ENCODE measurements around the gene C21orf58.

Gene C21orf58

DNA sequence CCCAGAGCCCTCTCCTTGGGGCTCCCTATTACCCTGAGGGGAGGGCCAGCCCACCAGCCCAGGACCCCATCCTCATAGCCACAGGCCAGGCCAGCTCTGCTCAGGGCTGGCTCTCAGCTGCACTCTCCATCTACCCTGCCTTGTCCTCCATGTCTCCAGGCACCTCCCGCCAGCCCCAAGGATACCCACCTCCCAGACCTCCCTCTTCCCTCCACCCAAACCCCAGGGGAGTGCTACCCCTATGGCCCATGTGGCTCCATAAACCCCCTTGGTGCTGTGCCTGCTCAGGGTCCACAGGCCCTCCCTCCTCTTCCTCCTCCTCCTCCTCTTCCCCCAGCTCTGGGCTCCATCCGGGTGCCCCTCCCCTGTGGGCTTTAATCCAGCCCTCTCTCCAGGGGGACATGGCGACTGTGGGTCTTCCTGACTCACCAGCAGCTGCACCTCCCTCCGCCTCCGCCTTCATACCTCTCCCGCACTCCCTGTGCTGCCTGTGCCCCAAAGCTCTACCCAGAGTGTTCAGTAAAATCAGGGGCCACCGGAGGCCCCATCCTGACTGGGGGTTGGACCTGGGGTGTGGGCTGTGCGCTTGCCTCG is 28.4 kb downstream of the C21orf58 start:
- ATAC-seq (peak; percentile 14), DNase-seq (peak; percentile 26)

DNA sequence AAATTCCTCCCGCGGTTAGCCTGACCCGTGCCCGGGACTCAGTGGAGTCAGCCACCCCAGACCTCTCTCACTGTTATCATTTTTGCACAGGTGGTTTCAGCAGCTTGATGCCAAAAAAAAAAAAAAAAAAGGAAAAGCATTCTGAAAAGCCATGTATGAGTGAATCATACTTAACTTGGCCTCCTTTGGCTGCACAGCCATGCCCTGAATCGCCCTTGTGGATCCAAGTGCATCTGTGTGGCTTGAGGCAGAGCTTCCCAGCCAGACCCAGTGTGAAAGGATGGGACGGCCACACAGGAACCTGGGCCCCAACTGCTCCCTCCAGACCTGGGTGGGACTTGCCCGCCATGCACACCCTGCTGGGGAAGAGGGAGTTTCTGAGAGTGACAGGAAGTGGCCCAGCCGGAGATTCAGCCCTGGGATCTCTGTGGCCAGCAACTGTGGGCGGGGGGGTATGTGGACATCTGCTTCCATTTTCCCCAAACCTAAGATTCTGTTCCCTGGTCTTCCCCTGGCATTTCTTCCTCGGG is 29.0 kb downstream of the C21orf58 start:
- ATAC-seq: no peak
- DNase-seq: peak; percentile 15

DNA sequence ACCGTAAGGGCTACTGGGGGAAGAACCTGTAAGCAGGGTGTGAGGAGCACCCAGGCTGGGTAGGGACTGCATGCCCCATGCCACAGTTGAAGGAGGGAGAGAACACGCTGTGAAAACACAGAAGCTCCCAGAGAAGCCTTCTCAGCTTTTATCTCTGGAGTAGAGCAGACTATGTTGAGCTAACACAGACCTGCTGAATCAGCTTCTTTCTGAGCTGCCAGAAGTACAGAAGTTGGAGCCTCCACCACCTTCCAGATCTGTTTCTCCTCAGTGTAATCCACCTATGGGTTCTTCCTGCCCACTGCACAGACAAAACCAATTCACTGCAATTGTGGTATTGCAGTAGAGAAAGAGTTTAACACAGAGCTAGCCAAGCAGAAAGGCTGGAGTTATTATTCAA is 32.1 kb downstream of the C21orf58 start:
- DNase-seq: no peak
- ATAC-seq: no peak

DNA sequence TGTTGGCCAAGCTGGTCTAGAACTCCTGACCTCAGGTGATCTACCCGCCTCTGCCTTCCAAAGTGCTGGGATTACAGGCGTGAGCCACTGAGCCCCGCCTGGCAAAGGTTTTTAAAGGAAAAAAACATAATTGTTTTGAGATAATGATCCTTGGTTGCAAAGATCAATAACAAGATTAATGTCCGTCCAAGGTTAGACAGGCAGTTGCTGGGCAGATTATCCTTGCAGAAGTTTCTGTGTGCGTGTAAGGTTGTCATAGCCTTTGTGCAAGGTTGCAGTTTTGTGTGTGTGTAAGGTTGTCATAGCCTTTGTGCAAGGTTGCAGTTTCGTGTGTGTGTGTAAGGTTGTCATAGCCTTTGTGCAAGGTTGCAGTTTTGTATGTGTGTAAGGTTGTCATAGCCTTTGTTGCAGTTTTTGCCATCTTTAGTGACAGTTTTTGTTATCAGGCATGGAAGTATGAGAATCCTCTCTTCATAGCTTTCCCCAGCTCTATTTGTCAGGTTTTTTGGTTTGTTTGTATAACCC is 34.0 kb downstream of the C21orf58 start:
- ATAC-seq (no peak), DNase-seq (no peak)

DNA sequence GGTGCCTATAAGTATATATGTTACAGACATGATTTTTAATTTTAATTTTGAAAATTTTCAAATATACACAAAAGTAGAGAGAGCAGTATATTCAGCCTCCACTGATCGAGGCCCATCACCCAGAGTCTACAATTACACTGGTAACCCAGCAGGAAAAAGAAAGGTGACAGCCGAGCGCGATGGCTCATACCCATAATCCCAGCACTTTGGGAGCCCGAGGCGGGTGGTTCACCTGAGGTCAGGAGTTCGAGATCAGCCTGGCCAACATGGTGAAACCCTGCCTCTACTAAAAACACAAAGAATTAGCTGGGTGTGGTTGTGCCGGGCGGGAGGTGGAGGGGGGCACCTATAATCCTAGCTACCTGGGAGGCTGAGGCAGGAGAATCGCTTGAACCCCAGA is 36.1 kb downstream of the C21orf58 start:
- DNase-seq: no peak
- no peak for ATAC-seq

DNA sequence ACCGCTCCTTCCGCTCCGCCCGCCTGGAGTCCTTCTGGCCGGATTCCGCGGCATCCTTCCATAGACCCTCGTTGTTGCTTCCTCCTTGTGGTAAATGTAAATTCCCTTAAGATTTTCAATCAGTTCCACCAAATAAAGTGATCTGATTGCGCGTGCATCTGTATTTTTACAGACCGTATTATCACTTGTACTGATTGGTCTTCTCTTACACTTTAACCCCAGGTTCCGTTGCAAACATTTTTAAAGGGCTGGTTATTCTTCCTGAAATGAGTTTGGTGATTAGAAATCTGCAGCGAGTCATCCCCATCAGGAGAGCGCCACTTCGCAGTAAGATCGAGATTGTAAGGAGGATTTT is 37.0 kb downstream of the C21orf58 start:
- no peak for DNase-seq

DNA sequence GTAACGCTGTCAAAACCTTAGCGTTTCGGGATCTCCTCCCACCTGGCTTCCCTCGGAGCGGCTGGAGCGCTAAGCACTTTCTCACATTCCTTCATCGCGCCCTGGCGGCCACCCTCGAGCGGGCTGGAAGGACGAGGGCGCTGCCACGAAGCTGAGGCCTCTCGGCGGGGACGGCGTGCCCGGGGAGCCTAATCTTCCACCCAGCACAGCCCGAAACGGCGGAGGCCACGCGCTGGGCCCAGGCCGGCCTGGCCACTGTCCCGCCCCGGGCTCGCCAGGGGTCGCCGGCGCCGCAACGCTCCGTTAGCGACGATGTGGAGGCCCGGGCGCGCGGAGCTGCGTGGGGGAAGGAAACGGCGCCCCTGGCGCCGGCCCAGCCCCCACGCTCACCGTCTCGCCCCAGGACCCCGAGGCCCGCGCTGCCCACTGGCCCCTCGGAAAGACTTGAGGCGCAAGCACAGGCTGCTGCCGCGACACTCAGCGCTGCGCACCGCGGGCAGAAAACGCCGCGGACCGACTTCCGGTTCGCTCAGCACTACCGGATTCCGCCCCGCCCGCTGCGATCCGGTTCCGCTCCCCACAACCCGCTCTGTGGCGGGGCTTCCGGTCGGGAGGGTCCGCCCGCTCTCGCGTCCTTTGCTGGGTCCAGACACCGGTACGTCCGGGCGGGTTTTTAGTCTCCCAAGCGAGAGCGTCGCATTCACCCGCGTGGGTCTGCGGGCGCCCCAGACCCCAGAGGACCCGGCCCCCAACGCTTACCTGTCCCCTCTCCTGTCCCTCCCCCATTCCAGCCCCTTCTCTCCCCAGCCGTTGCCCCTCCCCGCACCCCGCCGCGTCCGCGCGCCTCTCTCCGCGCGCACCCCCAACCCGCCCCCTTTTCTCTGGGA is 37.7 kb downstream of the C21orf58 start, which contains the start of gene YBEY:
YBEY (plus strand) TSS at position 582 of the 887 bp plus-strand sequence. CDS start 572 bp downstream, outside the sequence.
- DNase-seq: peak; percentile 92
- peak; percentile 95 for ATAC-seq

More for the DNA sequence above, 37.0 kb downstream of the C21orf58 start:
- no peak for ATAC-seq

DNA sequence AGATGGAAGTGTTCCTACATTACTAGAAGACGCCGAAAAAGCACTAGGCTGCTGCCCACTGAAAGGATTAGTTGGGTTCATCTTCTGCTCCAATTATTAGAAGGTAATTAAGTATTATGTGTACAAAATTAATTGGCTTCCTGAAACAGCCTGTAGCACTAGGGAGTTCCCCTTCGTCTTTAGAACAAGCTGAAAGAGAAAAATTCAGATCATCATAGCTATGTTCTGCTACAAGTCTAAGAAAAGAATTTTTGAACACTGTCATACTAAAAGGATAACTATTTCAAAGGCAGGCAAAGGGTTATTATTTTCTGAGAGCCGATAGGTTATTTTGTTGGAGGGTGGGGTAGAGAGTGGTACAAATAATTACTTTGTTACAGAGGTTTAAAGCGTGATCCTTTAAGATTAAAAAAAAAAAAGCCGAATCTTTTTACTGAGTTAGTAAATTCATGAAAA is 38.4 kb downstream of the C21orf58 start, which contains the start of gene MCM3AP:
MCM3AP (minus strand) TSS at position 406 of the 456 bp plus-strand sequence; CDS start at position 81, 325 bp downstream.
- ATAC-seq: no peak
- no peak for DNase-seq

DNA sequence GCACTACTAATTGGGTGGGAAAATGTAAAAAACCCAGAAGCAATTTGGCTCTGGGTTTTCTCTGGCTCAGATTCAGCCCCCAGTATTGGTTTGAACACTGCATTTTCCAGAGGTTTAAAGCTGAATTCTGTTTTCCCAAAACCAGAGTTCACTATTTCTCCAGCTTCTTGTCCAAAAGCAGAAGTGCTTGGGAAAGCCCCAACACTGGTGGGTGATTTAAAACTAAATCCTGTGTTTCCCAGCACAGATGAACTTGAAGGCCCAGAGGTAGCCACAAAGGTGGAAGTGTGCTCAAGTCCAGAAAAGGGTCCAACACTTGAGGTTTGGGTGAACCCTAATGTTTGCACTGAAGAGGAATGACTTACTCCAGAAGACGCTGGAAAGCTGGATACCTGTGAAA is 38.9 kb downstream of the C21orf58 start:
- DNase-seq (no peak), ATAC-seq (no peak)

DNA sequence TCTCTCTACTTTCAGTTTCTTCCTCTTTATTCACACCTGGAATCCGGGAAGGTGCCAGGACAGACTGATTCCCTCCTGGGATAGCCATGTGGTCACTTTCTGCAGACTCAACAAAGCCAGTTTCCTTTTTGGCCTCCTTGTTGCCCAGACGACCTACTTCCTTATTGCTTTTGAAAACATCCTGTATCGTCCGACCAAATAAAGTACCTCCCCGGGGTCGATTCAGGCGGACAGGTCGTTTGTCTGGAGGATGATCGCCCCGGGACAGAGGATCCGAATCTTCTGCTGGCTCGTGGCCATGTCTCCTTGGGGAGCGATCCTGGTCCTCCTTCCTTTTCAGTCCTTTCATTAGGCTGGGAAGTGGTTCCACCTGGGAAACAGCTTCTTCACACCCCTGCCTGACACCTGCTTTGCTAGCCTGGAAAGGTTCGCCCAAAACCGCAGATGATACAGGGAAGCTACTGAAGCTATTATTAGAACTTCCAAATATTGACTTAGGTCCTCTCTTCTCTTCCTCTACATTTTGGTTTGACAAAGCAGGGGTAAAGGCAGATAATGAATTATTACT is 39.5 kb downstream of the C21orf58 start:
- ATAC-seq (no peak), DNase-seq (no peak)

DNA sequence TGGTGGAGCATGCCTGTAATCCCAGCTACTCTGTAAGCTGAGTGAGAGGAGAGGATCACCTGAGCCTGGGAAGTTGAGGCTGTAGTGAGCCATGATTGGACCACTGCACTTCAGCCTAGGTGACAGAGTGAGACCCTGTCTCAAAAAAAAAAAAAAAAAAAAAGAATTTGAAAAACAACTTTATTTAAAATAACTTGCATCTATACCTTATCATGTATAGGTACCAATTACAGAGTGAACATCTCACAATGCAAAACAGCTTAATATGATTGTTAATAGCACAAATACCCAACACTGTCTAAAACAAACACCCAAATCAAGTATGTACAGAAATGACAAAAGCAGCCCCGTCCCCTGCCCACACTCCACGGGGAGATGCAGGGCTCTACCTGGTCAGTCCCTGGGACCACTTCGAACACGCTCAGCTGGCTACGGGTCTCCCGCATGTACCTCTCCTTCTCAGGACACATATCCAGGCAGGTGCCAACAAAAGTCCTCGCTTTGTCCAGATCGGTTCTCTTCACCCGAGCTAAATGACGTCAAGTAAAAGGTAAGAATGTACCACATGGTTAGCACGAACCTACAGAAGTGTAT is 48.8 kb downstream of the C21orf58 start:
- no peak for ATAC-seq
- DNase-seq: no peak

DNA sequence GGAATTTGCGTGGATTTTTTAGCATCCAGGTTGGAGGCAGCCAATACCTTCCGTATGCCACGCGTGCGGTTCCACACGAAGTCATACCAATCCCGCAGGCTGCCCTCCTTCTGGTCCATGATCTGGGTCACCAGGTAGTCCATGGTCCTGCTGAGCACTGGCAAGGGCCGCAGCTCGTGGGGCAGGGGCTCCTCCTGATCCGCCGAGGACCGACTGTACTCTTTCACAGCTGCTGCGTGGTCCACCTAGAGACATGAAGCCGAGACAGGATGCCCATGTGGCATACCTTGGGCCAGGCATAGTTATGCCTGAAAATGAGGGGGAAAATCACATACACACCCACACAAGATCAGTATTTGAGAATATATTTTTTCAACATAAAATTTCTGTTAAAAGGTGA is 50.3 kb downstream of the C21orf58 start:
- no peak for DNase-seq
- no peak for ATAC-seq

DNA sequence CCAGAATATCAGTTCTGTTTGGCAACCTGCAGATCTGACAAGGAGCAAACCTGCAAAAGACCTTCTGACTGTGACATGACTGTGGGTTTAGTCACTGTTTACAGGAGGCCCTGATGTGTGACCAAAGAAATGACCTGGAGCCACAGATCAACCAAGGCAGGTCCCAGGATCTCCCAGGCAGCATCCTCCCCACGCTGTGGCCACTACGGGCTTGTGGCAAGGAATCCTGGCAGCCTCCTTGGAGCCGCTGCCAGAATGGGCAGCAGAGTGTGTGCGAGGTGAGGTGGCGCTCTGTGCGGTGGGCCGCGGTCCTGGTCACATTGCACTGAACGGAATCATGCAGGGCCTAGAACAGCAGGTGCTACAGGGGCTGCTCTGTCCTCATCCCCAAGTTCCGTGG is 54.2 kb downstream of the C21orf58 start:
- DNase-seq (no peak), ATAC-seq (no peak)

DNA sequence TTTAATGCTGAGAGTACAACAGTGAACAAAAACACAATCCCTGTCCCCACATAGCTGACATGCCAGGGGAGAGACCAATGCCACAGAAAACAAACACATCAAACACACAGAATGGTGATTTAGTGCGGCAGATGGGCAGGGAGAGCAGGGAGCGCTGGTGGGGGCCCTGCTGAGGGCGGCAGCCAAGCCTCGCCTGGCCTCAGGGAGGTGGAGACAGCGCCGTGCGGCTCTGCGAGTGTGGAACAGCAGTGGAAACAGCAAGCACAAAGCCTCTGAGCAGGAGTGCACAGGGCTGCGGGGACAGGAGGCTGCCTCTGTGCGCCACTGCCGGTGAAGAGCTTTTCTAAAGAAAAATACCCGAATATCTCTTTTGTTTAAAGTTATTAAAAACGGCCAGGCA is 55.3 kb downstream of the C21orf58 start:
- DNase-seq (no peak), ATAC-seq (no peak)

DNA sequence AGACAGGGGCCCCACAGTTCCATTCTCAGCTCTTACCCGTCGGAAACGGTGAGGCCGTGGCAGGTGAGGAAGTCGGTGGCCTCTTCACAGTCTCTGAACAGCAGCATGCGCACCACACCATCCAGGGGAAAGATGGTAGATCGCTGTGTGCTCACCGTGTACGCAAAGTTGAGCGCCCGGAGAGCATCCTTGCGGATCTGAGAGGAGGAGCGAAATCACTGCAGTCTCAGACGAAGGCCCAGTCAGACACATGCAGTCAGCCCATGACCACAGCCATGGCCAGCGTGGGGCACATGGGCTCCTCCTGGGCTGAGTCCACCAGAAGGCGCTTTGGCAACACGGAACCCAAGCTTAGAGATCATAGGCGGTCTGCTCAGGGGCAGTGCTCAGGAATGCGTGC is 56.7 kb downstream of the C21orf58 start:
- DNase-seq: no peak
- no peak for ATAC-seq

DNA sequence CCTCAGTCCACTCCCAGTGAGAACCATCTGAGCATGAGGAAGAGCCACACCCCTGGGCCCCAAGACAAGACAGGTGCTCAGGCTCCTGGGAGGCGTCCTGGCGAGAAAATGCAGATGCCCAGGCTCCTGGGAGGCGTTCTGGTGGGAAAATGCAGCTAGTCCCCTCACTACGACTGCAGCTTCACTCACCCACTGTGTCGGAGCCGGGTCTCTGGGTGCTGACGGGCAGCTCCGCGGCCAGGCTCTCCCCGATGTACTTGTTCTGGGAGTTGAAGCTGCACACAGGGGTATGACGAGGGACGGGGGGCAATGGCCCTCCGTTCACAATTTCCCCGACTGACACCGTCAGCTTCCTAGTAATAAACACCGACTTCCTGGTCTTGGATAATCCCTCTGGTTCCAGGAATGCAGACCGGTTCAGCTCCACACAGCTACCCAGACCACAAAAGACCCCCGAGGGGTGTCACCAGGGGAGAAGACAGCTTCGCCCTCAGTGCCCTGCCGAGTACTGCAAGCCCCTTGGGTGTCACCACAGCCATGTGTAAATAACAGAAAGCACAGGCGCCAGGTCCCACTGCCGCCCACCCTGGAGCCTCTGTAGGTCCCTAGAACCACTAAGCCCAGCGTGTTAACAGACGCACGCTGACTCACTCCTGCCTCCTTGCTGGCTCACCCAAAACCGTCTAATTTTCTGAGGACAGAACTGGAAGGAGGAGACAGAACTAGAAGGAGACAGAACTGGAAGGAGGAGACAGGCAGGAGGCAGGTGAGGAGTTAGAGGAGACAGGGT is 57.7 kb downstream of the C21orf58 start:
- ATAC-seq: no peak

DNA sequence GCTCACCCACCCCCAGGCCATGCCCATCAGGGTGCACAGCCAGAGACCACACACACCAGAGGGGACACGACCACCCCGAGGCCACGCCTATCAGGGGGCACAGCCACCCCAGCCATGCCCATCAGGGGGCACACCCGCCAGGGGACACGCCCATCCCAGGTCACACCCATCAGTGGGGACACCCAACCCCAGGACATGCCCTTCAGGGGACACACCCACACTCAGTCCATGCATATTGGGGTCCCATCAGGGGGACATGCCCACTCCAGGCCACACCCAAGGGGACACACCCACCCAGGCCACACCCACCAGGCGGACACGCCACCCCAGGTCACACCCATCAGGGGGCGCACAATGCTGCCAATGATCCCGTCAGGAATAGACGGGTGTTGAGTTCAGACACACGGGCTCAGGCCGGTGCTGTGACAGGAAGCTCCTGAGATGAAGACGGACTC is 59.0 kb downstream of the C21orf58 start:
- ATAC-seq (no peak), DNase-seq (peak; percentile 16)

More for the DNA sequence above, 57.7 kb downstream of the C21orf58 start:
- DNase-seq: no peak

DNA sequence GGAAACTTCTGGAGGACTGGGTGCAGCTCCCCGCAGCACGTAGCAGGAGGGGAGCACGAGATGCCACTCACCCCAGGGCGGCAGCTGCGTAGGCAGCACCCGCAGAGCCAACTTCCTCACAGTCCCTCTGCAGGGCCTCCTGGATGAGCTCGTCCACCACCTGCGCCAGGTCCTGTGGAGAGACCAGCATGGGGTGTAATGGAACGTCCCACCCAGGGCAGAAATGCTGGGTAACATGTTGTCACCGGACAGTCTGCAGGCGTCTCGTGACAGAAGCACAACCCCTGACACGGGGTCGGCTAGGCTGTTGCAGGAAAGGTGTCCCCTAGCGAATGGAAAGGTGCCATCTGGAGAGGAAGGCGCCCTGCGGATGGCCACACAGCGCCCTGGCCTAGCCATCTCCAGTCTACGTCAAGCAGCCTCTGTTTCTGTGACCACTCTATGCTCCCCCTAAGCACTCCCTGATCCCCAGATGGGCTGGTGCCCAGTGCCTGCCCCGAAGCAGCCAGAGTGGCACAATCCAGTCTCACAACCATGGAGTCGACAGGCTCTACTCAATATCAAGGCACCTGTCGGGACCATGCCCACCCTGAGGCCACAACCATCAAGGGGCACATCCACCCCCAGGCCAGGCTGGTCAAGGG is 59.5 kb downstream of the C21orf58 start:
- ATAC-seq (no peak), DNase-seq (no peak)

DNA sequence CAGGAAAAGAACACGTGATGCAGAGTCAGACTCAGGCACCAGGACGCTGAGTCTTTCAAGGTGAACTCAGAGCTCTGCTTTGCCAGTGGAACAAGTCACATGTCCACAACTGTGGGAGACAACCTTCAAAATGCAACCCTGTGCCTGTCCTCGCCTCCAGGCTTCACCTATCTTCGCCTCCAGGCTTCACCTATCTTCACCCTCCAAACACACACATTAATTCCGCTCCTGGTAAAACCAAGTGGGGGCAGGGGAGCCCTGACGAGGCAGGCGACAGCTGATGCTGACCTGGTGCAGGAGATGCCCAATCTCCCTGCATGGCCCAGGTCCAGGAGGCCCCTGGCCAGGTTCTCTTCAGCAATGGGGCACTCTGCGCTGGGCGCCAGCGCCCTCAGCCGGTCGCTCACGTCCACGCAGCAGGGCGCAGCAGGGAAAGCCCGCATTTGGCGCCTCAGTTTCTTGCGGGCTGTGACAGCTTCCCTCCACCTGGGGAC is 67.1 kb downstream of the C21orf58 start:
- ATAC-seq (no peak), DNase-seq (no peak)

DNA sequence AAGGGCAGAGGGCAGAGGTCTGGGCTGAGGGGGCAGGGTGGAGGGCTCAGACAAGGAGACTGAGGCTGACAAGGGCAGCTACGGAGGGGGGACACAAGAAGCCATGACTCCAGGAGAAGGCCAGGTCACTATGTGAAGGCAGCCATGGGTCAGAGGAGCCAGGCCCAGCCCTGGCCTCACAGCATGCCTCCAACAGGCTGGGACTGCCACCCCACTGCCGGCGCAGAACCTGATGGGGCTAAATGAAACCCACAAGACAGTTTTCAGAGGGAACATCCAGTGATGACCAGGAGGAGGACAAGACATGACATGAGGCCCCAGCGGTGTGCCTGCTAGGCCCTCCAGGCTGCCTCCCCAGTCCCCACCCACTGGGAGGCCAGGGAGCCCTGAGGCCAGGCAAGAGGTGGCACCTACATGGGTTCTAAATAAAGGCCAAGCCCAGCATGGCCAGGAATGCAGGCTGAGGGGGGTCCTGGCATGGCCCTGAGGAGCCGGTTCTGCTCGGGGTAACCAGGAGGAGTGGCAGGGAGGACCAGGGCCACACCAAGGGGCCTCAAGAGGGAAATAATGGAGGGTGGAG is 67.8 kb downstream of the C21orf58 start:
- no peak for ATAC-seq
- DNase-seq: no peak
